Measurements from ENCODE around the gene SPTBN4.
A peak's percentile ranks its signal among the peaks of the same experiment; 100 is the strongest.

GRCh38 chr19:40549007-40549708, 82.4 kb downstream of the SPTBN4 start:
- TF ChIP-seq CTCF (IDR thresholded peaks at IDR 0.05) = peak in 5 of 6 experiments; percentile 39 to 63 (median 48)
- TF ChIP-seq POLR2A (IDR thresholded peaks at IDR 0.05) = no peak

Measured in upper lobe of left lung (tissue), 4 donors.